Transverse colon (tissue), 4 donors: Measurements from ENCODE around the gene PHF14. TPM values are rescaled to one million over a fixed set of nuclear protein-coding genes. Genes with fewer than 3 reads are reported as not detected.

Experiments used
- DNase-seq: peaks from one replicate; pipeline ENCODE4 v3.0.0-alpha.2; 2019
- H3K27ac ChIP-seq, 4 donors: fragments of 200-600 bp; sonication (generic); 2 replicates each; pipeline ENCODE4 v1.5.1; 2016 to 2018; ENCODE audit warnings: inconsistent platforms in 4 of 4
- H3K27me3 ChIP-seq: fragments of 200-600 bp; sonication (generic); 2 replicates; pipeline ENCODE4 v1.5.1; 2017; ENCODE audit warnings: inconsistent platforms
- H3K36me3 ChIP-seq, 4 donors: fragments of 200-600 bp; sonication (generic); 2 replicates each; pipeline ENCODE4 v1.5.1; 2017 to 2019; ENCODE audit warnings: inconsistent platforms in 4 of 4
- H3K4me1 ChIP-seq, 4 donors: fragments of 200-600 bp; sonication (generic); 2 replicates each; pipeline ENCODE4 v1.5.1; 2017 to 2020; ENCODE audit warnings: inconsistent platforms in 4 of 4
- H3K4me3 ChIP-seq, 4 donors: fragments of 200-600 bp; sonication (generic); 1 replicate in 1 of 4; 2 replicates in 3 of 4; pipeline versions ENCODE4 v1.5.1 to v1.6.1; 2017 to 2019; ENCODE audit warnings: inconsistent platforms in 4 of 4
- H3K9me3 ChIP-seq, 2 donors: fragments of 200-600 bp; sonication (generic); 2 replicates each; pipeline ENCODE4 v1.5.1; 2017 to 2019; ENCODE audit warnings: inconsistent platforms in 2 of 2
- EP300 ChIP-seq: sonication (generic); formaldehyde crosslinking; IDR thresholded peaks from one replicate; pipeline ENCODE4 v1.6.1; 2017; ENCODE audit warnings: antibody characterized with exemption, low read depth
- POLR2A ChIP-seq: fragments of 450-650 bp; IDR thresholded peaks from one replicate; pipeline ENCODE4 v1.6.1; 2016; ENCODE audit warnings: antibody characterized with exemption, mild to moderate bottlenecking, moderate library complexity
- POLR2AphosphoS5 ChIP-seq, 3 donors: sonication (generic); formaldehyde crosslinking; IDR thresholded peaks; one replicate each; pipeline ENCODE4 v1.6.1; 2016; ENCODE audit warnings: antibody characterized with exemption in 3 of 3
- WGBS, 2 donors: methylation state at CpG; one replicate each; pipeline ENCODE4 v1.1.5; 2018; ENCODE audit warnings: low coverage in 1 of 2; 5-methylcytosine and 5-hydroxymethylcytosine counted together
- in situ Hi-C, 4 donors: fragments of 200-750 bp; cut with MboI; loops; one replicate each; pipeline versions ENCODE4 v1.15.0 to v1.15.1; 2017; ENCODE audit warnings: low sequenced_read_pairs in 3 of 4, low pct_ligation_motif_present in 1 of 4, low pct_unique_long_range_greater_than_20kb in 1 of 4
- intact Hi-C: fragments of 100-400 bp; cut with DNase I; formaldehyde crosslinking; loops from one replicate; pipeline ENCODE4 v1.15.1; 2023; ENCODE audit warnings: low total_unique reads
- total RNA-seq, 4 donors: library from RNA; depleted of rRNA; stranded (reverse); fragments of >200 nt; gene quantifications; one replicate each; pipeline ENCODE4 v1.1.0, GENCODE V29; 2016
- TF ChIP-seq, protein P1 (sequence below), 5 experiments: fragments of 200-600 bp in 3 of 5; fragments of 450-650 bp in 2 of 5; sonication (generic) in 3 of 5; IDR thresholded peaks; 1 replicate in 2 of 5; 2 replicates in 3 of 5; pipeline ENCODE4 v1.5.1; 2016 to 2017; ENCODE audit warnings: antibody characterized with exemption in 5 of 5, inconsistent platforms in 3 of 5, mild to moderate bottlenecking in 2 of 5, moderate library complexity in 1 of 5

Gene PHF14
- total RNA-seq, 4 donors from 2014 or later: 24.3 to 42.1 (median 28.8) TPM

DNA sequence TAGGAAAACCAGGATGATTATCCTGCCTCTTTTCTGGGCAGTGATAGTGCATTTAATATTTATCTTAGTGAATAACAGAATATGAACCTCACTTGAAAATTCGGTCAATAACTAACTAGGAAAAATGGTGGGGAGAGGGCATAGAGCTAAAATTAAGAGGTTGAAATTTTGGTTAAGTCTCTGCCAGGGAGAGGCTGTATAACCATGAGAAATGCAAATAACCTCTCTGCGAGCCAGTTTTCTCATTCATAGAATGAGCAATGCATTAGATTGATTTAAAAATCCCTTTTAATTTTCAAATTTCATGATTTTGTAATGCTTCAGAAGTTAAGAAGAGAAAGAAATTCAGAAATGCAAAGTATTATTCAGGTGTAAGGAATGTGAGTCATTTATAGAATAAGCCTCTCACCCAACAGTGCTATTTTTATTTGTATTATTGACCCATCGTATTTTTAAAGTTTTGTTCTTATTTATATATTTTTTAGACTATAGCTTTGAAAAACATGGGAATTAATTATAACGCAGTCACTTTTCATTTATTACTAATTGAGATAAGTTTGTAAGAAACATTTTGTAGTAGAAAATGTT, 104.7 kb downstream of the PHF14 start:
- H3K27ac ChIP-seq: no peak overlapping the region
- H3K9me3 ChIP-seq: no peaks in the 10 kb centered on the region
- no peak for DNase-seq
- TF ChIP-seq, protein P1, sequence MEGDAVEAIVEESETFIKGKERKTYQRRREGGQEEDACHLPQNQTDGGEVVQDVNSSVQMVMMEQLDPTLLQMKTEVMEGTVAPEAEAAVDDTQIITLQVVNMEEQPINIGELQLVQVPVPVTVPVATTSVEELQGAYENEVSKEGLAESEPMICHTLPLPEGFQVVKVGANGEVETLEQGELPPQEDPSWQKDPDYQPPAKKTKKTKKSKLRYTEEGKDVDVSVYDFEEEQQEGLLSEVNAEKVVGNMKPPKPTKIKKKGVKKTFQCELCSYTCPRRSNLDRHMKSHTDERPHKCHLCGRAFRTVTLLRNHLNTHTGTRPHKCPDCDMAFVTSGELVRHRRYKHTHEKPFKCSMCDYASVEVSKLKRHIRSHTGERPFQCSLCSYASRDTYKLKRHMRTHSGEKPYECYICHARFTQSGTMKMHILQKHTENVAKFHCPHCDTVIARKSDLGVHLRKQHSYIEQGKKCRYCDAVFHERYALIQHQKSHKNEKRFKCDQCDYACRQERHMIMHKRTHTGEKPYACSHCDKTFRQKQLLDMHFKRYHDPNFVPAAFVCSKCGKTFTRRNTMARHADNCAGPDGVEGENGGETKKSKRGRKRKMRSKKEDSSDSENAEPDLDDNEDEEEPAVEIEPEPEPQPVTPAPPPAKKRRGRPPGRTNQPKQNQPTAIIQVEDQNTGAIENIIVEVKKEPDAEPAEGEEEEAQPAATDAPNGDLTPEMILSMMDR (IDR thresholded peaks at IDR 0.05): no peak
- TF ChIP-seq POLR2A: no peak
- TF ChIP-seq POLR2AphosphoS5 (IDR thresholded peaks at IDR 0.05): no peak
- no peak for TF ChIP-seq EP300
- no peaks in the 10 kb centered on the region for H3K27me3 ChIP-seq
- peaks cover 0 to 15% (median 2%) of the 10 kb centered on the region in 4 donors for H3K4me1 ChIP-seq
- 83 to 86% methylated on average over 4 of the region's 4 CpGs for WGBS, 2 donors
- no peak overlapping the region for H3K4me3 ChIP-seq
- H3K36me3 ChIP-seq: no peaks in the 10 kb centered on the region
- intact Hi-C loops: no loop called here
- in situ Hi-C loops: no loop called here

DNA sequence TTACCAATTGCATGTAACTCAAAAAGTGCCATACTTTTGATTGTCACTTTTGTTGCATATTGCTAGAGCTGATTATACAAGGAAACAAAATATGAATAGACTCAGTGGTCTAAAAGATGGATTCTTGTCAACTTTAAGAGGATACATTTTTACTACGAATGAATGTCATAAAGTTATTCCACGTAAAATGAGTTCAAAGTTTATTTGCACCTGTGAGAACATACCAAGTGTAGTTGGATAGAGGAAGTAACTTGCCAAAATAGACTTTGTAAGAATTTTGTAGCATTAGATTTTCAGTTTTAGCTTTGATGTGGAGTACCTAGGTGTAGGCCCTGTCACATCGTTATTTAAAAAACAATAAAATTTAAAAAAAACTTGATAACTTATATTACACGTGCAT, 106.2 kb downstream of the PHF14 start:
- Histone ChIP-seq H3K4me3 (no peak overlapping the region), H3K36me3 (no peaks in the 10 kb centered on the region), H3K9me3 (no peaks in the 10 kb centered on the region), H3K27me3 (no peaks in the 10 kb centered on the region), H3K27ac (peak overlapping the region in 1 of 4 donors; percentile 47), H3K4me1 (peaks cover 0 to 15% (median 2%) of the 10 kb centered on the region in 4 donors)
- WGBS, 2 donors: 56 to 60% methylated on average over 4 of the region's 4 CpGs
- intact Hi-C loops (no loop called here), in situ Hi-C loops (no loop called here)
- DNase-seq: no peak
- TF ChIP-seq POLR2AphosphoS5 (IDR thresholded peaks at IDR 0.05): no peak
- no peak for TF ChIP-seq POLR2A
- TF ChIP-seq EP300: no peak
- TF ChIP-seq, protein P1 (IDR thresholded peaks at IDR 0.05): no peak

DNA sequence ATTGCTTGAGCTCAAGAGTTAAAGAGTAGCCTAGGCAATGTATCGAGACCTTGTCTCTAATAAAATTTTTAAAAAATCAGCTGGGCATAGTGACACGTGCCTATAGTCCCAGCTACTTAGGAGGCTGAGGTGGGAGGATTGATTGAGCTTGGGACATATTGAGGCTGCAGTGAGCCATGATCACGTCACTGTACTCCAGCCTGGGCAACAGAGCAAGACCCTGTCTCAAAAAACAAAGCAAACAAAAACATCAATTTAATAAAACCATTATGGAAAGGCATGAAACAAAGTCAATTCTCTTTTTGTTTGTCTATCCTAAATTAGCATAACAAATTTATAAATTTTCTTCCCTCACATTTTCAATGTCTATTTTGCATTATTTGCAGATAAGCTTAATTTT, 108.4 kb downstream of the PHF14 start:
- peaks cover 0 to 15% (median 2%) of the 10 kb centered on the region in 4 donors for H3K4me1 ChIP-seq
- no peak overlapping the region for H3K4me3 ChIP-seq
- H3K36me3 ChIP-seq: no peaks in the 10 kb centered on the region
- H3K9me3 ChIP-seq: no peaks in the 10 kb centered on the region
- H3K27ac ChIP-seq: no peak overlapping the region
- intact Hi-C loops: no loop called here
- no peak for DNase-seq
- H3K27me3 ChIP-seq: no peaks in the 10 kb centered on the region
- no peak for TF ChIP-seq POLR2A
- no peak for TF ChIP-seq POLR2AphosphoS5 (IDR thresholded peaks at IDR 0.05)
- TF ChIP-seq, protein P1 (IDR thresholded peaks at IDR 0.05): no peak
- TF ChIP-seq EP300: no peak
- 89 to 98% methylated on average over 3 of the region's 3 CpGs for WGBS, 2 donors
- in situ Hi-C loops: no loop called here

DNA sequence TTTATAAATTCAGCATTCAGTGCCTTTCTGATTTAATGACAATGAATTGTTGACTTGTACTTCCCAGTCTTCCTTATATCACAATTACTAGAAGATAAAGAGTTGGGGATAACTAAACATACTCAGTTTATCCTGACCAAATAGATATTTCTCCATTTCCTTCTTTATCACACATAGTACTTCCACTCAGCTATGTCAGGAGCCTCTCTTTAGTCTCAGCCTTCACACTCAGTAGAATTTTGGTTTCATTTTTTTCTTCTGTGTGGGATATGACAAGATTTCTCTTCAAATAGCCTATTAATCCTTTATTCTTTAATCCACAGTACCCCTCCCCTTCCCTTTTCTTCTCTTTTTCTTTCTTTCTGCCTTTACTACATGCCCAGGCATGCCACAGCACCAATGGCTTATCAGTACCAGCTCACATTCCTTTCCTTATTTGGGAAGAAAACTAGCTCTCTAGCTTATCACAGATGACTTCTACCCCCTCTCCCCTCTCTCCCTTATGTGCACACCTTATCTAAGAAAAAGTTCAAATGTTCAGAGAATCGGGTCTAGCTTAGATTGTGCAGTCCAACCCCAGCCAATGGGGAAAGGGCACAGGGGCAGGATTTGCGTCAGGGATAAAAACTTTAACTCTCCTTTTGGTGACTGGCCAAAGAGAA, 109.0 kb downstream of the PHF14 start:
- Histone ChIP-seq H3K36me3 (no peaks in the 10 kb centered on the region), H3K27ac (no peak overlapping the region), H3K9me3 (no peaks in the 10 kb centered on the region), H3K4me3 (no peak overlapping the region), H3K27me3 (no peaks in the 10 kb centered on the region), H3K4me1 (peaks cover 0 to 15% (median 2%) of the 10 kb centered on the region in 4 donors)
- 83 to 89% methylated on average over 2 of the region's 2 CpGs for WGBS, 2 donors
- no peak for TF ChIP-seq EP300
- no peak for TF ChIP-seq POLR2A
- TF ChIP-seq, protein P1 (IDR thresholded peaks at IDR 0.05): no peak
- DNase-seq: no peak
- intact Hi-C loops (no loop called here), in situ Hi-C loops (no loop called here)
